ENCODE results near the gene POU2F2.
A peak's percentile ranks its signal among the peaks of the same experiment; 100 is the strongest.

Gene POU2F2

GRCh38 chr19:42078538-42079275 is 53.5 kb downstream of the POU2F2 start:
- TF ChIP-seq CTCF (IDR thresholded peaks at IDR 0.05; ENCODE audit: extremely low read depth, missing control alignments), result no peak
- no peak for DNase-seq (ENCODE audit: low spot score)

- no peak for TF ChIP-seq CTCF (IDR thresholded peaks at IDR 0.05; ENCODE audit: extremely low read depth, missing control alignments)
- DNase-seq (ENCODE audit: low spot score), result no peak
Observed at GRCh38 chr19:42078058-42078457, 54.2 kb downstream of the POU2F2 start.

GRCh38 chr19:42076380-42076944 is 55.8 kb downstream of the POU2F2 start:
- no peak for TF ChIP-seq CTCF (IDR thresholded peaks at IDR 0.05; ENCODE audit: extremely low read depth, missing control alignments)
- DNase-seq (ENCODE audit: low spot score), result no peak

- TF ChIP-seq CTCF (IDR thresholded peaks at IDR 0.05; ENCODE audit: extremely low read depth, missing control alignments), result no peak
- DNase-seq (ENCODE audit: low spot score), result peak; percentile 99
Observed at GRCh38 chr19:42075616-42076379, 56.4 kb downstream of the POU2F2 start, which contains the start of gene ZNF574. TSS of gene ZNF574 (plus strand) at chr19:42076166. CDS start at chr19:42078607, 2,441 bp downstream.

- TF ChIP-seq CTCF (IDR thresholded peaks at IDR 0.05; ENCODE audit: extremely low read depth, missing control alignments), result no peak
- DNase-seq (ENCODE audit: low spot score), result no peak
Observed at GRCh38 chr19:42075364-42075615, 57.0 kb downstream of the POU2F2 start.

- DNase-seq (ENCODE audit: low spot score), result peak; percentile 66
- TF ChIP-seq CTCF (IDR thresholded peaks at IDR 0.05; ENCODE audit: extremely low read depth, missing control alignments), result no peak
Observed at GRCh38 chr19:42074513-42075363, 57.5 kb downstream of the POU2F2 start.

All from GM20000 (cell line).